H9 (cell line): Measurements from ENCODE around the gene LAMC3. TPM values are rescaled to one million over a fixed set of nuclear protein-coding genes. Genes with fewer than 3 reads are reported as not detected.
A peak's percentile ranks its signal among the peaks of the same experiment; 100 is the strongest.

Experiments used
- DNase-seq: peaks from one replicate; pipeline ENCODE4 v3.0.0-alpha.2; 2017
- H2AFZ ChIP-seq: one replicate; pipeline ENCODE4 v1.6.1; 2013; ENCODE audit warnings: mild to moderate bottlenecking, low read length, control low read depth, moderate library complexity
- H2AK5ac ChIP-seq: 2 replicates; pipeline ENCODE4 v1.6.1; 2013; ENCODE audit warnings: low read length, control low read depth, mixed read lengths; ENCODE audit not compliant: insufficient read length
- H2BK120ac ChIP-seq: one replicate; pipeline ENCODE4 v1.6.1; 2013; ENCODE audit warnings: low read depth, mild to moderate bottlenecking, low read length, control low read depth, inconsistent platforms; ENCODE audit not compliant: poor library complexity, severe bottlenecking
- H2BK12ac ChIP-seq: 2 replicates; pipeline ENCODE4 v1.6.1; 2013; ENCODE audit warnings: low read length, control low read depth, mixed read lengths, low read depth; ENCODE audit not compliant: insufficient read length
- H2BK15ac ChIP-seq: 2 replicates; pipeline ENCODE4 v1.6.1; 2013; ENCODE audit warnings: low read depth, low read length, control low read depth
- H2BK20ac ChIP-seq: one replicate; pipeline ENCODE4 v1.6.1; 2013; ENCODE audit warnings: low read depth, mild to moderate bottlenecking, low read length, control low read depth, inconsistent platforms; ENCODE audit not compliant: poor library complexity, severe bottlenecking
- H2BK5ac ChIP-seq: 2 replicates; pipeline ENCODE4 v1.6.1; 2013; ENCODE audit warnings: low read length, control low read depth, mixed read lengths; ENCODE audit not compliant: insufficient read length
- H3K14ac ChIP-seq: 2 replicates; pipeline ENCODE4 v1.6.1; 2013; ENCODE audit warnings: low read length, control low read depth; ENCODE audit not compliant: insufficient read depth
- H3K18ac ChIP-seq: 2 replicates; pipeline ENCODE4 v1.6.1; 2013; ENCODE audit warnings: low read depth, mild to moderate bottlenecking, mixed read lengths, low read length, control low read depth; ENCODE audit not compliant: insufficient read length
- H3K23ac ChIP-seq: 2 replicates; pipeline ENCODE4 v1.6.1; 2013; ENCODE audit warnings: low read length, control low read depth, mixed read lengths, low read depth; ENCODE audit not compliant: insufficient read length
- H3K23me2 ChIP-seq: 2 replicates; pipeline ENCODE4 v1.6.1; 2013; ENCODE audit warnings: low read depth, mild to moderate bottlenecking, mixed read lengths, low read length, control low read depth; ENCODE audit not compliant: insufficient read length, poor library complexity, severe bottlenecking
- H3K27ac ChIP-seq: 2 replicates; pipeline ENCODE4 v1.5.1; 2013; ENCODE audit warnings: low read length, control low read depth, mixed read lengths, low read depth; ENCODE audit not compliant: insufficient read length
- H3K27me3 ChIP-seq: 2 replicates; pipeline ENCODE4 v1.6.1; 2013; ENCODE audit warnings: low read length, control low read depth, inconsistent platforms; ENCODE audit not compliant: insufficient read depth
- H3K4ac ChIP-seq: 2 replicates; pipeline ENCODE4 v1.6.1; 2013; ENCODE audit warnings: low read depth, mild to moderate bottlenecking, control low read depth, inconsistent platforms, low read length, moderate library complexity
- H3K4me1 ChIP-seq: 2 replicates; pipeline ENCODE4 v1.6.1; 2013; ENCODE audit warnings: low read length, control low read depth, inconsistent platforms; ENCODE audit not compliant: insufficient read depth
- H3K4me2 ChIP-seq: 2 replicates; pipeline ENCODE4 v1.6.1; 2013; ENCODE audit warnings: low read length, control low read depth, mixed read lengths; ENCODE audit not compliant: insufficient read length, insufficient read depth
- H3K56ac ChIP-seq: 2 replicates; pipeline ENCODE4 v1.6.1; 2013; ENCODE audit warnings: low read depth, mild to moderate bottlenecking, mixed read lengths, low read length, control low read depth; ENCODE audit not compliant: insufficient read length
- H3K79me1 ChIP-seq: 2 replicates; pipeline ENCODE4 v1.6.1; 2013; ENCODE audit warnings: low read depth, mild to moderate bottlenecking, moderate library complexity, low read length, control low read depth, inconsistent platforms; ENCODE audit not compliant: insufficient read depth, poor library complexity, severe bottlenecking
- H3K79me2 ChIP-seq: 2 replicates; pipeline ENCODE4 v1.6.1; 2013; ENCODE audit warnings: low read length, control low read depth, inconsistent platforms; ENCODE audit not compliant: insufficient read depth
- H3K9ac ChIP-seq: 2 replicates; pipeline ENCODE4 v1.6.1; 2013; ENCODE audit warnings: low read length, control low read depth, mixed read lengths; ENCODE audit not compliant: insufficient read length; ENCODE audit errors: extremely low read depth
- H3K9me3 ChIP-seq: one replicate; pipeline ENCODE4 v1.6.1; 2013; ENCODE audit warnings: low read depth, low read length, inconsistent platforms; ENCODE audit not compliant: control insufficient read depth
- H3T11ph ChIP-seq: one replicate; pipeline ENCODE4 v1.6.1; 2013; ENCODE audit warnings: mild to moderate bottlenecking, low read length, control low read depth, inconsistent platforms
- H4K20me1 ChIP-seq: one replicate; pipeline ENCODE4 v1.6.1; 2013; ENCODE audit not compliant: control insufficient read depth, insufficient read length, insufficient read depth
- H4K5ac ChIP-seq: 2 replicates; pipeline ENCODE4 v1.6.1; 2013; ENCODE audit warnings: low read depth, mild to moderate bottlenecking, mixed read lengths, low read length, control low read depth; ENCODE audit not compliant: insufficient read length
- H4K8ac ChIP-seq: replicated peaks from 2 replicates; pipeline ENCODE4 v1.6.1; 2013; ENCODE audit warnings: low read length, control low read depth, mixed read lengths, low read depth; ENCODE audit not compliant: insufficient read length
- H4K91ac ChIP-seq: 2 replicates; pipeline ENCODE4 v1.6.1; 2013; ENCODE audit warnings: low read depth, mild to moderate bottlenecking, moderate library complexity, mixed read lengths, low read length, control low read depth; ENCODE audit not compliant: insufficient read length
- H3K27ac Mint-ChIP-seq, 3 experiments: 2 replicates in 2 of 3; 3 replicates in 1 of 3; pipeline ENCODE4 v1.8.0; 2020 to 2021; ENCODE audit warnings: mixed read lengths in 3 of 3, mild to moderate bottlenecking in 1 of 3, moderate library complexity in 1 of 3
- H3K27me3 Mint-ChIP-seq: 2 replicates; pipeline ENCODE4 v1.8.0; 2021; ENCODE audit warnings: low read depth, mild to moderate bottlenecking, moderate library complexity, mixed read lengths
- H3K36me3 Mint-ChIP-seq, 3 experiments: 2 replicates in 2 of 3; 3 replicates in 1 of 3; pipeline ENCODE4 v1.8.0; 2020 to 2021; ENCODE audit warnings: low read depth in 3 of 3, mixed read lengths in 3 of 3; ENCODE audit not compliant: insufficient read depth in 1 of 3
- H3K4me1 Mint-ChIP-seq, 2 experiments: 2 replicates each; pipeline ENCODE4 v1.8.0; 2020; ENCODE audit warnings: mixed read lengths in 2 of 2
- H3K4me3 Mint-ChIP-seq, 2 experiments: 2 replicates in 1 of 2; 3 replicates in 1 of 2; pipeline ENCODE4 v1.8.0; 2020 to 2021; ENCODE audit warnings: mild to moderate bottlenecking in 2 of 2, mixed read lengths in 2 of 2, moderate library complexity in 1 of 2
- H3K9me3 Mint-ChIP-seq, 2 experiments: 2 replicates in 1 of 2; 3 replicates in 1 of 2; pipeline ENCODE4 v1.8.0; 2020; ENCODE audit warnings: mild to moderate bottlenecking in 2 of 2, mixed read lengths in 2 of 2, moderate library complexity in 1 of 2
- CTCF ChIP-seq: fragments of 200-600 bp; sonication (generic); conservative IDR thresholded peaks from 3 replicates; pipeline ENCODE4 v1.8.0; 2021; ENCODE audit warnings: antibody characterized with exemption, mild to moderate bottlenecking
- WGBS: extraction: QIAGEN DNeasy Blood & Tissue Kit; methylation state at CpG from one replicate; pipeline ENCODE4 v1.1.7; 2013; ENCODE audit warnings: missing lambda C conversion rate, low lambda C conversion rate, mixed read lengths; ENCODE audit not compliant: insufficient read length; ENCODE audit errors: extremely low coverage; 5-methylcytosine and 5-hydroxymethylcytosine counted together
- total RNA-seq: library from RNA; stranded (reverse); gene quantifications from 2 replicates; pipeline ENCODE4 v1.2.1, GENCODE V29; 2021

Gene LAMC3
- total RNA-seq, 1 experiment from 2014 or later = 21.7 TPM

GRCh38 chr9:130972277-130972956 is 36.6 kb upstream of the LAMC3 start:
- Histone ChIP-seq H3K4ac (no peak overlapping the region), H3K9me3 (no peaks in the 10 kb centered on the region), H4K20me1 (no peaks in the 10 kb centered on the region), H2BK120ac (no peak overlapping the region), H3K23me2 (no peaks in the 10 kb centered on the region), H3K9ac (no peak overlapping the region), H2AFZ (no peak overlapping the region), H4K5ac (no peak overlapping the region), H4K8ac (no peak overlapping the region), H3K79me1 (no peaks in the 10 kb centered on the region), H3K18ac (no peak overlapping the region), H4K91ac (no peak overlapping the region), H3K56ac (no peak overlapping the region), H3K27ac (no peak overlapping the region), H2BK20ac (no peak overlapping the region), H3K4me1 (no peaks in the 10 kb centered on the region), H3T11ph (no peak overlapping the region), H2BK5ac (no peak overlapping the region), H2BK15ac (no peak overlapping the region), H3K27me3 (no peaks in the 10 kb centered on the region), H3K14ac (no peak overlapping the region), H3K79me2 (no peaks in the 10 kb centered on the region), H2AK5ac (no peak overlapping the region), H2BK12ac (no peak overlapping the region), H3K4me2 (no peak overlapping the region), H3K23ac (no peak overlapping the region)
- Mint-ChIP-seq H3K27ac (0 out of 7 replicates have a peak overlapping the region, but pooled peaks of 1 of the 3 experiments have one; percentile 16), H3K27me3 (peaks cover 17% of the 10 kb centered on the region), H3K36me3 (no peaks in the 10 kb centered on the region), H3K4me1 (peaks cover 0 to 15% of the 10 kb centered on the region in 2 experiments; a peak in 3 of 4 replicates), H3K9me3 (no peaks in the 10 kb centered on the region; a peak in 1 of 5 replicates), H3K4me3 (no peak overlapping the region)
- TF ChIP-seq CTCF = no peak
- no peak for DNase-seq
- WGBS = no CpG with 5 or more reads among the region's 6 CpGs
